AG08395 (cell line): ENCODE results near the gene ZNF862.

ENCODE experiments used
- DNase-seq: peaks from one replicate; pipeline ENCODE4 v3.0.0; 2012; ENCODE audit warnings: mixed read lengths, low spot score

Gene ZNF862

GRCh38 chr7:149845257-149845980 lies 7.2 kb downstream of the ZNF862 start:
- DNase-seq: no peak

- no peak for DNase-seq
Observed at GRCh38 chr7:149846021-149846420, 7.8 kb downstream of the ZNF862 start.

GRCh38 chr7:149846436-149847046 lies 8.4 kb downstream of the ZNF862 start:
- DNase-seq: no peak

- no peak for DNase-seq
Observed at GRCh38 chr7:149849174-149849573, 11.0 kb downstream of the ZNF862 start.

GRCh38 chr7:149850007-149850594 lies 11.9 kb downstream of the ZNF862 start:
- DNase-seq: no peak

GRCh38 chr7:149850716-149851115 lies 12.5 kb downstream of the ZNF862 start:
- no peak for DNase-seq

GRCh38 chr7:149851449-149851848 lies 13.3 kb downstream of the ZNF862 start:
- DNase-seq: no peak

- DNase-seq: no peak
Observed at GRCh38 chr7:149853157-149853556, 15.0 kb downstream of the ZNF862 start.

- peak; percentile 43 for DNase-seq
Observed at GRCh38 chr7:149854611-149855360, 16.6 kb downstream of the ZNF862 start.

- DNase-seq: peak; percentile 48
Observed at GRCh38 chr7:149855361-149856305, 17.5 kb downstream of the ZNF862 start.

- no peak for DNase-seq
Observed at GRCh38 chr7:149856583-149856982, 18.4 kb downstream of the ZNF862 start.

GRCh38 chr7:149859369-149859768 lies 21.2 kb downstream of the ZNF862 start:
- DNase-seq: no peak

GRCh38 chr7:149859876-149860275 lies 21.7 kb downstream of the ZNF862 start:
- no peak for DNase-seq

GRCh38 chr7:149860821-149861727 lies 22.9 kb downstream of the ZNF862 start:
- DNase-seq: no peak

GRCh38 chr7:149861728-149862045 lies 23.5 kb downstream of the ZNF862 start:
- no peak for DNase-seq

GRCh38 chr7:149862156-149862555 lies 24.0 kb downstream of the ZNF862 start:
- no peak for DNase-seq

GRCh38 chr7:149863500-149863899 lies 25.3 kb downstream of the ZNF862 start:
- no peak for DNase-seq

- no peak for DNase-seq
Observed at GRCh38 chr7:149864023-149864422, 25.8 kb downstream of the ZNF862 start.

GRCh38 chr7:149864751-149865150 lies 26.6 kb downstream of the ZNF862 start:
- DNase-seq: no peak

GRCh38 chr7:149865437-149865836 lies 27.3 kb downstream of the ZNF862 start:
- DNase-seq: no peak
